Erythroblast (primary cell): Measurements from ENCODE around the gene TMEM236.
A peak's percentile ranks its signal among the peaks of the same experiment; 100 is the strongest.
"Not testable (repeated sequence)": the region's sequence is repeated elsewhere in the genome, so short reads cannot be mapped to it uniquely, and the experiment has no call there.

ENCODE experiments used
- DNase-seq, 2 experiments: peaks; one replicate each; lab custom pipeline; 2025; lab: John Stamatoyannopoulos, UW
- GATA1 ChIP-seq: IDR thresholded peaks from 2 replicates; pipeline ENCODE4 v1.6.1; 2011; ENCODE audit warnings: low read depth, mild to moderate bottlenecking, control low read depth, low read length, moderate library complexity
- POLR2A ChIP-seq: IDR thresholded peaks from 2 replicates; pipeline ENCODE4 v1.6.1; 2011; ENCODE audit warnings: mild to moderate bottlenecking, low read length

TMEM236 gene

GRCh38 chr10:17751781-17752445 is at the start of gene TMEM236:
TSS of gene TMEM236 (plus strand) at chr10:17752201. CDS start at chr10:17752296, 95 bp downstream.
- no peak for TF ChIP-seq GATA1
- no peak for TF ChIP-seq POLR2A
- no peak for DNase-seq

GRCh38 chr10:17703706-17704105 is 48.3 kb upstream of the TMEM236 start:
- no peak for TF ChIP-seq GATA1
- TF ChIP-seq POLR2A: no peak
- peak in 1 of 2 experiments; percentile 9 for DNase-seq

- no peak for TF ChIP-seq GATA1
Observed at GRCh38 chr10:17708821-17709220, 43.2 kb upstream of the TMEM236 start.

GRCh38 chr10:17709492-17709891 is 42.5 kb upstream of the TMEM236 start:
- no peak for DNase-seq
- TF ChIP-seq GATA1 (no peak), POLR2A (no peak)

More at GRCh38 chr10:17708821-17709220, 43.2 kb upstream of the TMEM236 start:
- no peak for DNase-seq

GRCh38 chr10:17710181-17710580 is 41.8 kb upstream of the TMEM236 start:
- no peak for DNase-seq
- TF ChIP-seq POLR2A (no peak), GATA1 (no peak)

- TF ChIP-seq GATA1: no peak
- TF ChIP-seq POLR2A: no peak
- no peak for DNase-seq
Observed at GRCh38 chr10:17712053-17712452, 39.9 kb upstream of the TMEM236 start.

GRCh38 chr10:17712717-17713471 is 39.1 kb upstream of the TMEM236 start:
- TF ChIP-seq GATA1: no peak
- TF ChIP-seq POLR2A: no peak
- DNase-seq: no peak

- DNase-seq: no peak
Observed at GRCh38 chr10:17713758-17714157, 38.2 kb upstream of the TMEM236 start.

GRCh38 chr10:17716161-17716560 is 35.8 kb upstream of the TMEM236 start:
- no peak for TF ChIP-seq GATA1
- TF ChIP-seq POLR2A: no peak
- no peak for DNase-seq

More at GRCh38 chr10:17713758-17714157, 38.2 kb upstream of the TMEM236 start:
- TF ChIP-seq GATA1 (no peak), POLR2A (no peak)

- DNase-seq: not testable (repeated sequence)
Observed at GRCh38 chr10:17722317-17723014, 29.5 kb upstream of the TMEM236 start.

GRCh38 chr10:17725703-17726102 is 26.3 kb upstream of the TMEM236 start:
- DNase-seq: no peak

GRCh38 chr10:17729630-17730029 is 22.4 kb upstream of the TMEM236 start:
- no peak for DNase-seq
- no peak for TF ChIP-seq GATA1
- no peak for TF ChIP-seq POLR2A

More at GRCh38 chr10:17725703-17726102, 26.3 kb upstream of the TMEM236 start:
- TF ChIP-seq POLR2A: no peak
- no peak for TF ChIP-seq GATA1

- no peak for TF ChIP-seq GATA1
- TF ChIP-seq POLR2A: no peak
- DNase-seq: no peak
Observed at GRCh38 chr10:17730667-17731066, 21.3 kb upstream of the TMEM236 start.

GRCh38 chr10:17731331-17732020 is 20.5 kb upstream of the TMEM236 start:
- TF ChIP-seq GATA1 (no peak), POLR2A (no peak)
- DNase-seq: no peak

- no peak for DNase-seq
- no peak for TF ChIP-seq GATA1
- TF ChIP-seq POLR2A: no peak
Observed at GRCh38 chr10:17733620-17734019, 18.4 kb upstream of the TMEM236 start.
